ENCODE measurements around the gene RCAN1.
A peak's percentile ranks its signal among the peaks of the same experiment; 100 is the strongest.

The RCAN1 gene

GRCh38 chr21:34614628-34615486 is at the start of gene RCAN1:
Gene RCAN1, minus strand, starts transcription at chr21:34615113. Its CDS starts 102 bp downstream, at chr21:34615011.
- peak; percentile 70 for DNase-seq (ENCODE audit: low read depth)

GRCh38 chr21:34661848-34662247 is 46.9 kb upstream of the RCAN1 start:
- DNase-seq (ENCODE audit: low read depth): no peak

GRCh38 chr21:34653522-34653921 is 38.6 kb upstream of the RCAN1 start:
- no peak for DNase-seq (ENCODE audit: low read depth)

GRCh38 chr21:34651642-34652041 is 36.7 kb upstream of the RCAN1 start:
- DNase-seq (ENCODE audit: low read depth): no peak

GRCh38 chr21:34650861-34651431 is 36.0 kb upstream of the RCAN1 start:
- DNase-seq (ENCODE audit: low read depth): no peak

GRCh38 chr21:34649400-34649799 is 34.5 kb upstream of the RCAN1 start:
- DNase-seq (ENCODE audit: low read depth): no peak

- no peak for DNase-seq (ENCODE audit: low read depth)
Observed at GRCh38 chr21:34648739-34649297, 33.9 kb upstream of the RCAN1 start.

- DNase-seq (ENCODE audit: low read depth): no peak
Observed at GRCh38 chr21:34647555-34647954, 32.6 kb upstream of the RCAN1 start.

- DNase-seq (ENCODE audit: low read depth): no peak
Observed at GRCh38 chr21:34644825-34645224, 29.9 kb upstream of the RCAN1 start.

- DNase-seq (ENCODE audit: low read depth): no peak
Observed at GRCh38 chr21:34642211-34643075, 27.5 kb upstream of the RCAN1 start.

GRCh38 chr21:34640858-34641257 is 25.9 kb upstream of the RCAN1 start:
- DNase-seq (ENCODE audit: low read depth): peak; percentile 62

- no peak for DNase-seq (ENCODE audit: low read depth)
Observed at GRCh38 chr21:34639882-34640788, 25.2 kb upstream of the RCAN1 start.

- no peak for DNase-seq (ENCODE audit: low read depth)
Observed at GRCh38 chr21:34639250-34639649, 24.3 kb upstream of the RCAN1 start.

GRCh38 chr21:34636961-34637360 is 22.0 kb upstream of the RCAN1 start:
- DNase-seq (ENCODE audit: low read depth): no peak

GRCh38 chr21:34635307-34635706 is 20.4 kb upstream of the RCAN1 start:
- DNase-seq (ENCODE audit: low read depth): no peak

GRCh38 chr21:34632498-34632897 is 17.6 kb upstream of the RCAN1 start:
- DNase-seq (ENCODE audit: low read depth): no peak

GRCh38 chr21:34630536-34631143 is 15.7 kb upstream of the RCAN1 start:
- peak; percentile 22 for DNase-seq (ENCODE audit: low read depth)

GRCh38 chr21:34626131-34626530 is 11.2 kb upstream of the RCAN1 start:
- DNase-seq (ENCODE audit: low read depth): no peak

- DNase-seq (ENCODE audit: low read depth): no peak
Observed at GRCh38 chr21:34625030-34625593, 10.2 kb upstream of the RCAN1 start.

GRCh38 chr21:34623516-34623915 is 8.6 kb upstream of the RCAN1 start:
- no peak for DNase-seq (ENCODE audit: low read depth)

Measured in HS-5 (cell line).